ENCODE data around the gene SLC5A9.

GRCh38 chr1:48229317-48229716 is 6.8 kb downstream of the SLC5A9 start:
- no peak for TF ChIP-seq CTCF (IDR thresholded peaks at IDR 0.05)
- TF ChIP-seq ZFX (IDR thresholded peaks at IDR 0.05; ENCODE audit: borderline replicate concordance) = no peak

Data from 22Rv1 (cell line).